Stimulated activated CD4-positive, alpha-beta T cell treated with anti-CD3 and anti-CD28 coated beads, Interleukin-4, amount 100 ng/mL, for 1 hour (primary cell): ENCODE data around the gene KCTD1.
"Not testable (repeated sequence)": the region's sequence is repeated elsewhere in the genome, so short reads cannot be mapped to it uniquely, and the experiment has no call there.

Source experiments
- DNase-seq: peaks from one replicate; pipeline ENCODE4 v3.0.0-alpha.2; 2020

KCTD1 gene

DNA sequence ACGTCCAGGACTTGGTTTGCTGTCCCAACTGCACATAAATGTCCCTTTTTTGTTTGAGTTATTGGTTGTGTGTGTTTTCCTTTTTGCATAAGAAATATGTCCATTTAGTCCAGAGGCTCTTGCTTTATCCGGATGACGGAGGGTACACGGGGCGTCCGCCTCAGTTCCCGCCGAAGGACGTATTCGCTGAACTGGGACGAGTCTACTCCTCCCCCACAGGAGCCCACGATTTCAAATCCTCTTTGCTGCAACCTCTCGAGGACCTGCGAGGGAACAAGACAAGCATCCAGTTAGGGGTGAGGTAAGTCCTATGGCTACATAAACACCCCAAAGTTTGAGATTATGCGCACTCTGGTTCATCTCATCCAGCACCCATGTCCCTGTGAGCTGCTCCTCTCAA lies 92.7 kb downstream of the KCTD1 start:
- DNase-seq, result no peak

DNA sequence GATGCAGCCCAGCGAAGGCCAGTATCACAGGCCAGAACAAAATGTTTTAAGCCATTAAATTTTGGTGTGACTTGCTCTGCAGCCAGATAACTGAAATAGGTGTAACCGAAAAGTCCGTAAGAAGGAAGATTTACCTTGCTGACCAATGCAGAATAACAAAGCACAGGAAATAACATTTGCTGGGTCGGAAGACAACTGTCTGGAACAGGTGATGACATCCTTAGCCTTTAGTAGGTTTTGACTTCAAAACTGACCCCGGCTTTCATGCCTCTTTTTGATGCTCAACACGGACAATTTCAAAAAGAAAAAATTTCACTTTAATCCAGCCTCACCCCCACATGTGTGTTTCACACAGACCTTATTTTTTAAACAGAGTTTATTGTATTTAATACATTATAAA lies 93.7 kb downstream of the KCTD1 start:
- DNase-seq, result no peak

DNA sequence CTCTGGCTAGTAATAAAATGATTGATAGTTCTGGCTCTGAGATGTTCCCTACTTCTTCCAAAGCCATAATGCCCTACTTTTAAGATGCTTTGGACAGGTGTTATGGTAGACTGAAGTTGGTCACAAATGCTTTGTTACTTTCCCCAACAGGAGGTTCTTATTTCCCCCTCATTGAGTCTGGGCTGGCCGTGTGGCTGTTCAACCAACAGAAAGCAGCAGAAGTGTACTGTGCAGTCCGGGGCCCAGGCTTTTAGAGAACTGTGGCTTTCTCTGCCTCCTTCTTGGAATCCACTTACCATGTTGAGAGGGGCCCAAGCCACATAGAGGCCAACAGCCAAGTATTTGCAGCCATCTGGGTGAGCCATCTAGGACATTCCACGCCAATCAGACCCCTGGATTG lies 94.2 kb downstream of the KCTD1 start:
- no peak for DNase-seq

DNA sequence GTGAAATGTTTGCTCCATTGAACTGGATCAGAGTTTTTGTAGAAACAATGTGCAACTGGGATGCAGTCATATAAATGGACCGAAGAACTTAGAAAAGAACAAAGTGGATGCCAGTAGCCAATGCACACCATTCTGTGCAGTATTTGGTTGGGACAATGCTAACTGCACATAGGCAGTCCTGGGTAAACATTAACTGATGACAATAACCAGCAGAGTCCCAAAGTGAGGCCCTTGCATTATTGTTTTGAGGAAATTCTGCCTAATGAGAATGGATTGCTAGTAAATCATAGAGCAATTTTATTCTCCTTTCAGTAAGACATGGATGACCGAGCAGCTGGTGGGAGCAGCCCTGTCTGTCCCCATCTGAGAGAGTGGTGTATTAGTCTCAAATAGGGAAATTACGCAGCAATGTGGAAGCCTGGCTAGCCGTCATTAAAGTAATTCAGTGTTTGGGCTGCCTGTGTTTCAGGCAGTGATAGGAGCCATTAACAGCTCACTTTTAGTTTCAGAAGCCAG lies 94.9 kb downstream of the KCTD1 start:
- DNase-seq, result no peak

DNA sequence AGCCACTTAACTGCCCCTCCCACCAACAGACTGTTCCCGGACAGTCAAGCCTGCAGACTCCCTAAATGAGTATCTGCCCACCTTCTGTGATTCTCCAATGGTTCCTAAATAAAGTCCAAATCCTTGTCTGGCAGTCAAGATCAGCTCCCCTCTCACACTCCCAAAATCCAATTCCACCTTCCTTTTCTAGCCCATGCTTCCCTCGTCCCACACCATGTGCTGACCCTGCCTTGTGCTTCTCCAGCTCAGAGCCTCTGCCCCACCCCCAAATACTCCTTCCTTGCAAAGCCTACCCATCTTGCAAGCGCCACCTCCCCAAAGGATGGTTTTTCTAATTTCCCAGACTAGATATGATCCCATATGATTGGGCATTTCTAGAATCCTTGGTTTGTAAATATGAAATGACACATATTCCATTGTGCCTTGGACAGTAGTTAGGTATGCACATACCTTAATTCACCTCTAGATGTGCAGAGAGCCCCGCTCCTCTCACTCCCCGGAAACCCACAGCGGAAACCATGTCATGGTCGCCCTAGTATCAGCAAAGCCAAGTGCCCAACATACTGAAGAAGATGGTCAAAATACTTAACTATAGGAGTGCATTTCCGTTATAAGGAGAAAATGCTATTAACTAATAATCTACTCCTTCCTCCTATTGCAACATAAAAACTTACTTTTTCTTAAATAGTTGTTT lies 97.2 kb downstream of the KCTD1 start:
- DNase-seq, result no peak

DNA sequence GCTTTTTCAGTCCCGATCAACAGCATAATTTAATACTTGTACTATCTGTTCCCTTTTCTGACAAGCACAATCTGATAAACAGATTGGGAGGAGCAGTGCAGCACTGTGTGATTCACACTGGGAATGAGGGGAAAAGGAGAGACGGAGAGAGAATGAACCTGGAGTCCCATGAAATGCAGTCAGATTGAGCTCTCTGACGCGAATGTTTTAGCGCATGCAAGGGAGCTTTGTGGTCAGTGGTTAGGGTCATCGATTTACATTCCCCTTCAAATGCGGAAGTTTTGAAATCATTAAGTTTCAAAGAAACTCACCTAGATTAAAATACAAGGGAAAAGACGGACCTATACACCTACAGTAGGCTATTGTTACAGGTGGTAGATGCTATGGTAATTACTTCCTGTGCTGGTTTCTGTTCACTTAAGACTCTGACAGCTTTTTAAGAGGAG lies 99.6 kb downstream of the KCTD1 start:
- no peak for DNase-seq

DNA sequence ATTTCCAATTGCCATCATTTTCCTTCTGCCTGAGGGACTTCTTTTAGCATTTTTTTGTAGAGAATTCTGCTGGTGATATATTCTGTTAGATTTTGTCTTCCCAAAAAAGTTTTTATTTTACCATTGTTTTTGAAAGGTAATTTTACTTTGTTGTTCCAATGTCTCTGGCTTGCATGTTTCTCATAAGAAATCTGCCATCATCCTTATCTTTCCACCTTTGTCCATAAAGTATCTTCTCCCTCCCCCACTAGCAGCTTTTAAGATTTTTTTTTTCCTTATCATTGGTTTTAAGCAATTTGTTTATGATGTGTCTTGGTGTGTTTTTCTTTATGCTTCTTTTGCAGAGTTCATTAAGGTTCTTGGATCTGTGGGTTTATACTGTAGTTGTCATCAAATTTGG lies 104.5 kb downstream of the KCTD1 start:
- DNase-seq, result no peak

DNA sequence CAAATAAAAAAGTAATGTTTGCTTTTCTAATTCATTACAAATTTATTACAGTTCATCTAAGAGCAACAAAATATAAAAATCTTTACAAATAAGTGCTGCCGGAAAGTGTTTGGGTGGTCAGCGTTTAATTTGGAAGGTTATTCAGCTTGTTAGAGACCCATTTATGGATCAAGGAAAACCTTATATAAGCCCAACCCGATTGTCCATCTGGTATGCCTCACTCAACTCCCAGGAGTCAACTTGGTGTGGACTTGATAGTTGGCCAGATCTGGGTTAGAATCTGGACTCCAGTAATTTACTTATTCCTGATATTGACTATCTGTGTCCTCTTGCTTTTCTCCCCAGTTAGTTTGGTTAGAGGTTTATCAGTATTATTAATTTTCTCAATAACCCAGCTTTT lies 106.2 kb downstream of the KCTD1 start:
- DNase-seq, result no peak

DNA sequence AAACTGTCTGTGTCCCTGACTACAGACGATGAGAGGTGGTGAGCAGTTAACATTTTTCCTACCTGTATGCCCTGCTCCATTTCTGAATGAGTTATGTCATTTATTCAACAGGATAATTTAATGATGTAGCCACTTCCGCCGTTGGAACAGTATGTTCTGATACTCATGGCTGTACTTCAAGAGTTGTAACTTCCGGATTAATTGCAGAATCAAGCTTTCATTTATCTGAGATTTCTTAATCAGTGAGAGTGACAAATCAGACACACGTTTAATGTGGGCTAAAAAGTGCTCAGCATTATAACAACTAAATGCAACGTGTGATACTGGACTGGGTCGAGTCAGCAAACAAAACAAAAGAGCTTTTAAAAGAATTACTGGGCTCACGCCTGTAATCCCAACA lies 107.7 kb downstream of the KCTD1 start:
- no peak for DNase-seq

DNA sequence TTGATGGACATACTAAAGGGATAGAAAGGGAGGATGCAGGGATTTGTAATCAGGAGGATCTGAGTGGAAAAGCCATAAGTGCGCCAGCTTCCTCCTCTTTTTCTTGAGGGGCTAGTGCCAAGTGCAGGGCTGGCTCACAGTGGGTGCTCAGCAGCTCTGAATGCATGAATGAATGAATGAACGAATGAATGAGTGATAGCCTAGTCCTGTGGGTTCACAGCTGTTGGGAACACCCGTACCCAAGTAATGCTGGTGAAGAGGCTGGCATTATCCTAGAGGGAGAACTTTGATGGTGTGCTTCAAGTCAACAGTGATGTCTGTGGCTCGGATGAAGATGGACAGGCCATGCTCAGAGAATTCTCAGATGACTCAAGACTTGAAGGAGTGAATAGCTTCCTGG lies 108.8 kb downstream of the KCTD1 start:
- no peak for DNase-seq

DNA sequence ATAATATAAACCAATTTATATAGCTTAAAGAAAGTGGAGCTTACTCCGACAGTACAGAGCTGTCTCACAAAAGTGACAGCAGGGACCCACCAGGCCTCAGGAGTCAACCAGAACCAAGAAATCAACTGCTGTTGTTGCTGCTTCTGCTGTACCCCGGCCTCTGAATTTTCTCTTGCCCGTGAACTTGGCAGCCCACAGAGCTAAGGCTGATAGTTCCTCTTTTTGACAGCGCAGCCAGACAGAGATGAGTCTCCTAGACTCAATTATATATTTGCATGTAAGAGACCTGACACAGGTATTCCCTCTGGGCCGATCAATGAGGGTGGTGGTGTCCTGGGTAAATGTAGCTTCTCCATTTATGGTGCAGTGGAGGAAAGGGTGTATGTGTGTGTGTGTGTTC lies 109.4 kb downstream of the KCTD1 start:
- DNase-seq, result no peak

DNA sequence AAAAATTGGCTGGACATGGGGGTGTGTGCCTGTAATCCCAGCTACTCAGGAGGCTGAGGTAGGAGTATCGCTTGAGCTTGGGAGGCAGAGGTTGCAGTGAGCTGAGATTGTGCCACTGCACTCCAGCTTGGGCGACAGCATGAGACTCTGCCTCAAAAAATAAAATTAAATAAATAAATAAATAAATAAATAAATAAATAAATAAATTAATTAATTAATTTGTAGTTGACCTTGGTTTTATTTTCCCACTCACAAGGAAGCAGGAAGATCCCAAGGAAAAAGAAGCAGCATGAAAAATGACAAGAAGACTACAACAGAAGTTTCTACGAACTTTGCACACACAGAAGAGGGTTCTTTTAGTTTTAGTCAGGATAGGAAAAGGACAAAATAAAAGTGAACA lies 110.7 kb downstream of the KCTD1 start:
- not testable (repeated sequence) for DNase-seq

DNA sequence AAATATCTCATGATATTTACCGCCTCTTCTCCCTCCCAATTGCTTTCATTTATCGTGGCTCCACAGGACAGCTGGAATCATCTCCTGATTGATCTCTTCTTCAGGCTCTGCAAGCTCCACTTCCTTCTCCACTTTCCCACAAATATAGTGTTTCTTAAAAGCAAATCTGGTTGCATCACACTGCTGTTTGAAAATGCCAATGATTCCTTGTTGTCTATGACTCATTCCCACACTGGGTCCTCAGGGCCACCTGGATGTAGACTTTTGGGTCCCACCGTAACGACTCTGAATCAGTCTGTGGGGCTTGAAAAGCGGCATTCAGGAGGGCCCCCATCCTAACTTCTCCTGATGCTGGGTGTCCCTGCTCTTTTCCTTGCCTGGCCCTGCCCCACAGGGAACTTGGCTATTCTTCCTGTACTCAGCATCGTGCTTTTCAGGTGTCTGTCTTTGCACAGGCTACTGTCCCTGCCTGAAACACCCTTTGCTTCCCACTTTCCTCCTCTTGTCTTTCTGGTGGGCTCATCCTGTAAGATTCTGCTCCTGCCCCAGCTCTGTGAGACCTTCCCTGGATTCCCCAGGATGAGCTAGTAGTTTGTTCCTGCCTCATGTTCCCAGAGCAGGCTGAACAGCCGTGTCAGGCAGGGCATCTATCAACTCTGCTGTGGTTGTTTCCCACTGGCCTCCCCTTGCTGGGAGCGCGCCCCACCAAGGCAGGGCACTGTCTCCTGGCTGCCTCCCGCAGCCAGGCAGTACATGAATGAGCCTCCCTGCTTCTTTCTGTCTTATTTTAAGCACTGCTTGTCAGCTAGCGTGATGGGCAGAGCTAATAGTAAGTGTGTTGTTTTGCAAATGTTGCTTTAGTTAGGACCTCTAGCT lies 111.9 kb downstream of the KCTD1 start:
- no peak for DNase-seq

DNA sequence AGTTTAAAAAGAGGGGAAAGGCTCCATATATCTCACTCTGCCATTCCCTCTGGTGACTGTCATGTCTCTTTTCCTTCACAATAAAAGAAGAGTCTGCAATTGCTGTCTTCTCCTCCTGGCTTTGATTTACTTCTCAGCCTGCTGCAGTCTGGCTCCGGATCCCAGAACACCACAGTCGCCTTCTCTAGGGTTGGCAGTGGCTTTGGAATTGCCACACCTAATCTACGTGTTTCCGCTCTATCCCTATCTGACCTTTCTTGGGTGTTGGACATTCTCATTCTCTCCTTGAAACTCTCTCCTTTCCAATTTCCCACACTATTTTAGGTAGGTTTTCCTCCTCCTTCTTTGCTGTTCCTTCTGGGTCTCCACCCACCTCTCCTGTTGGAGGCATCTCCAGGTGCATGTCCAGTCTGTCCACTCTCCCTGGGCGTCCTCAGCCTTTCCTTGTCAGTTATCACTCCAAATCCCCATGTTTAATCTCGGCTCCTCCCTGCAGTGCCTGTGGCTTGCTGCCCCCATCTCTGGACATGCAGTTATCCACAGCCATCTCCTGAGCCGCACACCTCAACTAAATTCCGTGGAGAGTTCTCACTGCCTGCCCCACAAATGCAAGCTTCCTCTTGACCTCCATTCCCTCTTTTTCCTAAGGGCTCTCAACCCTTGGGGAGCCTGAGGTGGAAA lies 112.8 kb downstream of the KCTD1 start:
- no peak for DNase-seq

DNA sequence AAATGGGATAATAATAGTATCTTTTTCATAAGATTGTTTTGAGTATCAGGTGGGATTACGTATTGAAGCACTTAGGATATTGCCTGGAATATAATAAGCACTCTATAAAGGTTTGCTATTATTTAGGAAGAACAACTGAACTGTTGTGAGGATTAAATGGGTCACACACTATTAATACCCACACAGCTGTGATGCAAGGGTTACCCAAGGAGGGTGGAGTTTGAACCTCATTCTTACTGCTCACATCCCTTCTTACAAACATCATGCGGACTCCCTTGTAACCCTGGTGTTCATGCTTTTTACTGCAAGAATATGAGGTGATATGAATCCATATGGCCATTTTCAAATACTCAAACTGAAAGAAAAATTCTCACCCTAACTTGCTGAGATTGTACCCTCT lies 113.5 kb downstream of the KCTD1 start:
- no peak for DNase-seq

DNA sequence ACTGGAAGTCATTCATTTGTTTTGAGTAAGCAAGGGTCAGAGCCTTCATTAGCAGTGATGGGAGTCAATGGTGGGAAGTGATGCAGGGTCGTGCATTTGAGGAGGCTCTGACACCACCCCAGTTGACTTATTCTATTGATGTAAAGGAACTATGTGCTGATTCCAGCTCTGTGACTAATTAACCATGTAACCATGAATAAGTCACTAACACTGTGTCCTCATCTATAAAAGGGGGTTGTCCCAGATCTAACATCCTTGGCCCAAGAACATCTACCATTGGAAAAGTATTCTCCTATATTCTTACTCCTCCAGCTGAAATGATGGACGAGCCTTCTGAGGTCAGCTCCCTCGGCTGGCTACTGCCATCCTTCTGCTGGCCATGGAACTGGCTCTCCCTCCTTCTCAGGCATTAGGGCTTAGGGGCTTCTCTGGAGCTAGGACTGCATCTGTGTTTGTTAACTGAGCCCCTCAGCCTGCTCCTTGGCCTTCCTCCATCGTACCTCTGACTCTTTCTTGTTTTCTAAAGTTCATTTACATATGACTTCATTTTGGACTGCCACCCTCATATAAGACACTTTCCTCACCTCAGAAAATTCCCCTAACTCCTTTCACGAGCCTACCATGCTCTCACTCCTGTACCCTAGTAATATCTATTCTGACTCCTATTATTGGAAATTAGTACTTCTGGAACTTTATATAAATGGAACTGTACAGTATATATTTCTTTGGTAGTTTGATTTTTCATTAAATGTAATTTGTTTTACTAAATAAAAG lies 115.5 kb downstream of the KCTD1 start:
- DNase-seq, result no peak

DNA sequence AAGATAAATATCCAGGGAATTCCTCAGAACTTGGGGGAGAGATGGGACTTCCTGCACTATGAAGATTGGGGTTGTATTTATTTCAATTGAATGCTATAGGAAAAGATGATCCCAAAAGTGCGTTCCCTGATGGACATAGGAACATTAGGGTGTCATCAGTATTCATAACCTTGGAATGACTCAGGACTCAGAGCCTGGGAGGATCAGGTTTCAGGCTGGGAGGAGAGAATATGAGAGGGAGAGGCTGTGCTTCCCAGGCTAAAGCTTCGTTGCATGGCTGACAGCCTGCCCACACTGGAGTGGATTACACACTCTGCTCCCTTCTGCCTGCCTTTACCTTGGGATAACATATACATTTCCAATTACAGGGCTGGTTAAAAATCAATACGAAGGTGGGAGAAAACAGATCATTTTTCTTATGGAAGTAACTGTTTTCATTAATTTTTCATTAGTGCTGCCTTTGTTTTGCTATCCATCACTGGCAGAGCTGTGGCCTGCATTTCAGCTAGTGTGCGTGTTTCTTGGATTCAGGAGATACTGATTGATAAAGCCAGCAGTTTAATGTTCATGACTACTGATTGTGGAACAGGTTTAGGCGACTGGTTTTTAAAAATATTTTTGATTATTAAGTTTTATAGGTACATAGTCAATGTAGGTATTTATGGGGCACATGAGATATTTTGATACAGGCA lies 118.7 kb downstream of the KCTD1 start:
- no peak for DNase-seq

DNA sequence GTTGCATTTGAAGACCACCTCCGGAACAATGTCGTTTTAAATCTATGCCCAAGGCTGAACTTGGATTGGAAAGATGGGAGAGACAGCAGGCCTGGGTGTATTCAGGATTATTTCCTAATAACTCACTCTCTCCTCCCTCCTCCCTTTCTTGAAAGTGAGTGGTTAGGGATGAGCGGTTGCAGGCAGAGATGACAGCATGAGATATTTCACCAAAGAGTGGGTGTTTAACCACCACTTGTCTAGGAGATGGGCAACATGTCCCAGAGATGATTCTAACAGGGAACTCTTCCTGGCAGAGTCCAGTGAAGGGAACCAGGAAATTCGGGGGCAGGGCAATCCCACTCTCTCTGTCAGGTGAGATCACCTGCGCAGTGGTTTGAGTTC lies 123.2 kb downstream of the KCTD1 start:
- DNase-seq, result no peak

DNA sequence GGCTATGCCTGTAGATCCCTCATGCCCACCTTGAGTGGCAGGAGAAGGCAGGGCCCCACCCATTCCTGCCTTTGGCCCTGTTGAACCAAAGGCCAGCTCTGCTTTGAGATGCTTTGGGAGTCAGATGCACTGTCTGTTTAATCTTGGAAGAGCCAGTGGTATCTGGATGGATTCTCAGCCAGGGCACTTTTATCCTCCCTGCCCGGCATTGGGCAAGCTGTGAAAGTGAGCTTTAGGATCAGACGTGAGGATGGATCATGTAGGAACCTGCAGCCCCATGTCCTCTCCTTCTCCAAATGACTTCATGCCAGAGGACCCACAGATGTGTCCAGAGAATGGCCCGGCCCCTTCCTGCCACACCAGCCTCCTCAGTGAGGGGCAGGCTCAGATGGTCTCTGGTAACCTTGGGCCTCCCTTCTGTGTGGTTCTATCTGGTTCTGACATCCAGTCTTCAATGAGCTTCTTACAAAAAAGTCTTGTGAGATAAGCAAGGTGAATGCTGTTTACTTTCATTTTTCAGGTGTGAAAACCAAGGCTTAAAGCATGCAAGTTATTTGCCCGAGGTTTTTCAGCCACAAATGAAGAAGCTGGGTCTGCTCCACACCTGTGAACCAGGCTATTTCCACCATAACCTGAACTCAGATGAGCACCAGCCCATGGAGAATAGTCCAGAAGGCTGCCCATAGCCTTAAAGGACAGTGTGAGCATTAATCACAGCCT lies 123.8 kb downstream of the KCTD1 start:
- DNase-seq, result no peak

DNA sequence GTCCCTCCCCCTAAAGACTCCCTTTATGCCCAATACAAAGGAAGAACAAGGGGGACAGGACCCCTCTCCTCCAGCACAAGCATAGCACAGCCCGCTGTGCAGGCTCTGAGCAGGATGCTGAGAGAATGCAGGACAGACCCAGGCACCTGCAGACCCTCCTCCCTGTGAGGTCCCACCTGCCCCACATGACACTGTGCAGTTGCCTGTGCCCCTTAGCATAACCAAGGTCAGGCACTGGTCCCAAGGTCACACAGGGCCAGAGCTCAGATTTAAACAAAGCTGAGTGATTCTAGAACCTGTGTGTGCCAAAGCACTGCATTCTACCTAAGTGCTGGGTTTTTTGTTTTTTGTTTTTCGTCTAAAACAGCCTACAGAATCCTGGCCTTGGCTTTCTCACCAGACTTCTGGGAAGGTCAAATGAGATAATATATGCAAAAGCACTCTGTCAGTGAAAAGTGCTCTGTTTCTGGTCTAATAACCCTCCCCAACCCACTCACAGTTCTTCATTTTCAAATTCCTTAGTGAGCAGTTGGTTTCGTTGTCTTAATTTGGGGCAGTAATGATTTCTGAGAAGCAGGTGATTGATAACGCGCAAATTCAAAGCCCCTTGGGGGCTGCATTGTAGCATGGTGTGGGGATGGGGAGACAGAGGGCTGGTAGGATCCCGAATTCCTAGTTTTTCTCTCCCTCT lies 125.7 kb downstream of the KCTD1 start:
- DNase-seq, result no peak

DNA sequence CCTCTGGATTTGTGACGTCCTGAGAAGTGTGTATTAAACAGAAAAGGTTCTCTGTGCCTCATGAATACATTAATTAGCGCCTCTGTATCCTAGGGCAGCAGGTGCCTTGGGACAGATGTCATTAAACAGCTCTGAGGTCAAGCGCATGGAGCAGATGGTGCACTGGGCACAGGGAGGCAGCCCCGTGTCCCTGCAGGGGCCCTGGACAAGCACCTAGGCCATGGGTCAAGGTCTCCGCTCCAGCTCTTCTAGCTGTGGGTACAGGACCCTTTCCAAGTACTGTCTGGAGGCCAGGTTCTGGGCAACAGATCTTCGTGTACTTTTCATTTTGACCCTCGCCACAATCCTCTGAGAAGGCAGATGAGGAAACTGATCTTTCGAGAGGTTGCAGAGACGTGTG lies 126.4 kb downstream of the KCTD1 start:
- no peak for DNase-seq
